ENCODE results near the gene PCDHGA10.
"Not testable (repeated sequence)": the region's sequence is repeated elsewhere in the genome, so short reads cannot be mapped to it uniquely, and the experiment has no call there.

Gene PCDHGA10

GRCh38 chr5:141412854-141413539, at the start of gene PCDHGA10:
Gene PCDHGA10, plus strand, starts transcription at chr5:141412987. Its CDS starts 189 bp downstream, at chr5:141413176.
- no peak for DNase-seq

- DNase-seq, result no peak
These were observed 48.7 kb upstream of the PCDHGA10 start, which contains the start of gene PCDHGA5 for GRCh38 chr5:141363952-141364660. Gene PCDHGA5, plus strand, starts transcription at chr5:141364162. Its CDS starts 169 bp downstream, at chr5:141364331.

- no peak for DNase-seq
These were observed 46.5 kb upstream of the PCDHGA10 start for GRCh38 chr5:141366016-141366896.

- DNase-seq, result no peak
These were observed 42.6 kb upstream of the PCDHGA10 start, which contains the start of gene PCDHGB3 for GRCh38 chr5:141369994-141370848. Gene PCDHGB3, plus strand, starts transcription at chr5:141370242. Its CDS starts 153 bp downstream, at chr5:141370395.

- DNase-seq, result no peak
These were observed 41.0 kb upstream of the PCDHGA10 start for GRCh38 chr5:141371572-141372475.

GRCh38 chr5:141373673-141374317, 39.0 kb upstream of the PCDHGA10 start, which contains the start of gene PCDHGA6:
Gene PCDHGA6, plus strand, starts transcription at chr5:141373891. Its CDS starts 193 bp downstream, at chr5:141374084.
- no peak for DNase-seq

GRCh38 chr5:141374627-141375026, 38.2 kb upstream of the PCDHGA10 start:
- DNase-seq, result no peak

- not testable (repeated sequence) for DNase-seq
These were observed 37.2 kb upstream of the PCDHGA10 start for GRCh38 chr5:141375444-141376155.

GRCh38 chr5:141382469-141383294, 30.1 kb upstream of the PCDHGA10 start, which contains the start of gene PCDHGA7:
Gene PCDHGA7, plus strand, starts transcription at chr5:141382742. Its CDS starts 158 bp downstream, at chr5:141382900.
- no peak for DNase-seq

- no peak for DNase-seq
These were observed 29.4 kb upstream of the PCDHGA10 start for GRCh38 chr5:141383345-141383744.

- DNase-seq, result no peak
These were observed 28.1 kb upstream of the PCDHGA10 start for GRCh38 chr5:141384471-141385267.

- DNase-seq, result not testable (repeated sequence)
These were observed 25.1 kb upstream of the PCDHGA10 start, which contains the start of gene PCDHGB4 for GRCh38 chr5:141387557-141388311. Gene PCDHGB4, plus strand, starts transcription at chr5:141387698. Its CDS starts 187 bp downstream, at chr5:141387885.

- no peak for DNase-seq
These were observed 24.1 kb upstream of the PCDHGA10 start for GRCh38 chr5:141388661-141389060.

GRCh38 chr5:141389153-141390042, 23.4 kb upstream of the PCDHGA10 start:
- no peak for DNase-seq

GRCh38 chr5:141392429-141393198, 20.2 kb upstream of the PCDHGA10 start, which contains the start of gene PCDHGA8:
Gene PCDHGA8, plus strand, starts transcription at chr5:141392633. Its CDS starts 181 bp downstream, at chr5:141392814.
- no peak for DNase-seq

Measured in NCI-H524 treated with DMSO at 0.1 percent for 48 hours (cell line).